Esophagus squamous epithelium (tissue), 5 donors: ENCODE measurements around the gene PLEKHG4. TPM values are rescaled to one million over a fixed set of nuclear protein-coding genes. Genes with fewer than 3 reads are reported as not detected.

Experiments used
- DNase-seq: peaks from one replicate; lab custom pipeline; 2025; lab: John Stamatoyannopoulos, UW
- H3K27ac ChIP-seq, 4 donors: fragments of 200-600 bp; sonication (generic); one replicate each; pipeline ENCODE4 v1.5.1; 2016 to 2019; ENCODE audit warnings: mild to moderate bottlenecking in 1 of 4
- H3K27me3 ChIP-seq, 4 donors: fragments of 200-600 bp; sonication (generic); 1 replicate in 3 of 4; 2 replicates in 1 of 4; pipeline versions ENCODE4 v1.5.1 to v1.6.0; 2017 to 2021; ENCODE audit warnings: antibody characterized with exemption in 1 of 4
- H3K36me3 ChIP-seq, 3 donors: fragments of 200-600 bp; sonication (generic); one replicate each; pipeline ENCODE4 v1.5.1; 2016 to 2019
- H3K4me1 ChIP-seq, 3 donors: fragments of 200-600 bp; sonication (generic); one replicate each; pipeline ENCODE4 v1.5.1; 2017 to 2019
- H3K4me3 ChIP-seq, 4 donors: fragments of 200-600 bp; sonication (generic); 1 replicate in 3 of 4; 2 replicates in 1 of 4; pipeline ENCODE4 v1.5.1; 2016 to 2019; ENCODE audit warnings: mild to moderate bottlenecking in 2 of 4, moderate library complexity in 1 of 4
- H3K9me3 ChIP-seq, 3 donors: fragments of 200-600 bp; sonication (generic); one replicate each; pipeline ENCODE4 v1.5.1; 2016 to 2019
- CTCF ChIP-seq, 6 experiments: fragments of 450-650 bp in 4 of 6; fragments of 200-600 bp in 2 of 6; sonication (generic) in 2 of 6; IDR thresholded peaks; one replicate each; pipeline ENCODE4 v1.5.1; 2016 to 2019; ENCODE audit warnings: antibody characterized with exemption in 6 of 6, mild to moderate bottlenecking in 4 of 6, moderate library complexity in 4 of 6
- POLR2A ChIP-seq, 4 donors: fragments of 450-650 bp; IDR thresholded peaks; one replicate each; pipeline ENCODE4 v1.6.1; 2017; ENCODE audit warnings: antibody characterized with exemption in 4 of 4, mild to moderate bottlenecking in 4 of 4, moderate library complexity in 3 of 4
- WGBS, 2 donors: methylation state at CpG; one replicate each; pipeline ENCODE4 v1.1.5; 2018; 5-methylcytosine and 5-hydroxymethylcytosine counted together
- intact Hi-C: fragments of 100-400 bp; cut with DNase I; formaldehyde crosslinking; loops from one replicate; pipeline ENCODE4 v1.15.0; 2022
- total RNA-seq, 4 donors: library from RNA; depleted of rRNA; stranded (reverse); fragments of >200 nt; gene quantifications; one replicate each; pipeline ENCODE4 v1.1.0, GENCODE V29; 2016
- donor health status: DM: yes; HTN: yes; CAD: no.

The PLEKHG4 gene
- total RNA-seq, 4 donors from 2014 or later, result 5.0 to 11.4 (median 7.5) TPM

GRCh38 chr16:67256701-67257230 is 22.6 kb upstream of the PLEKHG4 start:
- WGBS, 2 donors, result 91 to 95% methylated on average over 5 to 9 of the region's 11 CpGs

GRCh38 chr16:67257486-67258160 is 21.7 kb upstream of the PLEKHG4 start:
- Histone ChIP-seq H3K27ac (no peak overlapping the region), H3K27me3 (peaks cover 0 to 28% (median 0%) of the 10 kb centered on the region in 4 donors), H3K9me3 (no peaks in the 10 kb centered on the region), H3K4me1 (no peaks in the 10 kb centered on the region), H3K36me3 (no peaks in the 10 kb centered on the region), H3K4me3 (no peak overlapping the region)
- no peak for TF ChIP-seq CTCF (IDR thresholded peaks at IDR 0.05)
- TF ChIP-seq POLR2A (IDR thresholded peaks at IDR 0.05), result no peak
- no peak for DNase-seq
- 74 to 88% methylated on average over 2 to 3 of the region's 4 CpGs for WGBS, 2 donors
- intact Hi-C loops, result no loop called here

More at GRCh38 chr16:67256701-67257230, 22.6 kb upstream of the PLEKHG4 start:
- Histone ChIP-seq H3K27ac (no peak overlapping the region), H3K36me3 (no peaks in the 10 kb centered on the region), H3K4me1 (no peaks in the 10 kb centered on the region), H3K27me3 (peaks cover 0 to 30% (median 0%) of the 10 kb centered on the region in 4 donors), H3K4me3 (no peak overlapping the region), H3K9me3 (no peaks in the 10 kb centered on the region)
- no peak for TF ChIP-seq CTCF (IDR thresholded peaks at IDR 0.05)
- TF ChIP-seq POLR2A (IDR thresholded peaks at IDR 0.05), result no peak
- intact Hi-C loops, result no loop called here
- no peak for DNase-seq

- Histone ChIP-seq H3K27me3 (peaks cover 0 to 30% (median 0%) of the 10 kb centered on the region in 4 donors), H3K4me3 (no peak overlapping the region), H3K36me3 (no peaks in the 10 kb centered on the region), H3K27ac (no peak overlapping the region), H3K4me1 (no peaks in the 10 kb centered on the region), H3K9me3 (no peaks in the 10 kb centered on the region)
- intact Hi-C loops, result no loop called here
- no peak for TF ChIP-seq CTCF (IDR thresholded peaks at IDR 0.05)
- no peak for TF ChIP-seq POLR2A (IDR thresholded peaks at IDR 0.05)
- WGBS, 2 donors, result 80 to 84% methylated on average over 3 to 4 of the region's 11 CpGs
- no peak for DNase-seq
Measured at GRCh38 chr16:67258161-67258835, 21.0 kb upstream of the PLEKHG4 start.

GRCh38 chr16:67259705-67260104 is 19.6 kb upstream of the PLEKHG4 start:
- Histone ChIP-seq H3K27me3 (peaks cover 0 to 42% (median 0%) of the 10 kb centered on the region in 4 donors), H3K36me3 (no peaks in the 10 kb centered on the region), H3K4me1 (no peaks in the 10 kb centered on the region), H3K4me3 (no peak overlapping the region), H3K27ac (no peak overlapping the region), H3K9me3 (no peaks in the 10 kb centered on the region)
- TF ChIP-seq CTCF (IDR thresholded peaks at IDR 0.05) (no peak), POLR2A (IDR thresholded peaks at IDR 0.05) (no peak)
- intact Hi-C loops, result no loop called here
- no peak for DNase-seq
- 83 to 90% methylated on average over 6 to 9 of the region's 12 CpGs for WGBS, 2 donors
